Measurements from ENCODE around the gene SPAG16.

SPAG16 gene

DNA sequence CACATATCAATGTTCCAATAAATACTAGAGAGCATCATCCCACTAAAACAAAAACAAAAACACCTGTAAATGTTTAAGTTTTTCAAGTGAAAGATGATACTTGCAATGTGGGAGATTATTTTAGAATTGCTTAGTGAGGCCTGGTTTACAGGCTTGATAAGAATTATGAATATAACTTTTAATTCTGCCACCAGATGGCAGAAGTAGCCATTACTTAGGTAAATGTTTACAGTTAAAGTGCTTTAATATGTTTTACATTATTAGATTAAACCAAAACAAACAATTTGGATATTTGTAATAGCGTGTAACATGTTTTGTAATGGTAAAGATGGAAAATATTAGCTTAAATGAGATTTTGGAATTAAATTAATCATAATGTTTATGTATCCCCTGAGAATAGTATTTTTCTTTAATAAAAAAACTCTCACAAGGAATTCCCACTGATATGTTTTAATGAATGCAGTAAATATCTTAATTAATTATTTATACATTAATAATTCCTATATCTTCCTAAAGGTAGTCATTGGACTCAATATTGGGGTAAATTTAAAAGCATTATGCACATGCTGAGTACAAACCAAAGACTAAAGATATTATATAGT, 522.0 kb downstream of the SPAG16 start:
- DNase-seq (ENCODE audit: low read depth, low spot score): no peak

DNA sequence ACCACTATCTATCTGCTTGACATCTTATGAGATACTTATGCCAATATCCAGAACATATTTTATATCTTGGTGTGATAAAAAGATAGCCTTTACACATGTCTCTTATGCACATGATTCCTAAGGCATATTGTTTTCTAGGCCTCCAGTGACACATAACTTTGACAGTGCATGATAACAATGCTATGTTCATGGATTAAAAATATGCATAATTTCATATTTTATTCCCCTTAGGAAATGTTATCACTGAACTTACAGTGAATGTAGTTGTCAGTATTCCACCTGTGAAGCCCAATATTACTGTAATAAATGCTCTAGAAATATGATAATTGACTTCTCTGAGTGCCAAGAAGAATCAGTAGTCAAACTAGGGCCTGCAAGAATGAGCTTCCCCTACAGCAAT, 532.3 kb downstream of the SPAG16 start:
- DNase-seq (ENCODE audit: low read depth, low spot score): no peak

- DNase-seq (ENCODE audit: low read depth, low spot score): no peak
These were observed 534.2 kb downstream of the SPAG16 start for GRCh38 chr2:213818436-213818835.

GRCh38 chr2:213834331-213834730, 550.1 kb downstream of the SPAG16 start:
- no peak for DNase-seq (ENCODE audit: low read depth, low spot score)

- DNase-seq (ENCODE audit: low read depth, low spot score): no peak
These were observed 550.5 kb downstream of the SPAG16 start for GRCh38 chr2:213834746-213835145.

DNA sequence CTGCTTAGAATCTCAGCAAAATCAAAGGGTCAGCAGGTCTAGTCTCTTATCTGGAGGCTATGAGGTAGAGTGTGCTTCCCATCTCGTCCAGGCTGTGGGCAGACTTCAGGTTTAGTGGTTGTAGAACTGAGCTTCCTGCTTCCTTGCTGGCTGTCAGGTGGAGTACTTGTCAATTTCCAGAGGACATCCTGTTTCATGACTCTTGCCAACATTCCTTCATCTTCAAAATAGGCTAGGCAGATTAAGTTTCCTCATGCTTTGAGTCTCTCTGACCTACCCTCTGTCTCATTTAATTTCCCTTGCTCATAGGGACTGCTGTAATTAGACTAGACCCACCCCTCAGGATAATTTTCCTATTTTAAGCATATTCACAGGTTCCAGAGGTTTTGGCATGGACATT, 562.6 kb downstream of the SPAG16 start:
- DNase-seq (ENCODE audit: low read depth, low spot score): no peak

GRCh38 chr2:213847316-213847715, 563.1 kb downstream of the SPAG16 start:
- DNase-seq (ENCODE audit: low read depth, low spot score): no peak

DNA sequence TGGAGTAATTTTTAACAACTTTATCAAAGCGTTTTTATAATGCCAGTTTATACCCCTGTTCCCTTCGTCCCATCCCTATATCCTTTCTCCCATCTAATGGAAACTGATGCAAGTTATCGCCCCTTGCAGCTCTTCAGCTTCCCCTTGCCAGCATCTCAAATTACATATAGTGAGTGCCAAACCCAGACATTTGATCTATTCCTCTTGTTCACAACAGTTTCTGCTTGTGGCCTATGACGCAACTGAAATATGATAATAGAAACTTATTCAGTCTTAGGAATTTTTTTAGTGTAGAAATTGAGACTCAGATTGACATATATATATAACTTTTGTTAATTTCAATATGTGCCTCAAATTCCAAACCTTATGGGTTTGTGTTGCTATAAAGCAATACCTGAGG, 564.4 kb downstream of the SPAG16 start:
- DNase-seq (ENCODE audit: low read depth, low spot score): no peak

- DNase-seq (ENCODE audit: low read depth, low spot score): no peak
These were observed 577.4 kb downstream of the SPAG16 start for GRCh38 chr2:213861638-213862037.

DNA sequence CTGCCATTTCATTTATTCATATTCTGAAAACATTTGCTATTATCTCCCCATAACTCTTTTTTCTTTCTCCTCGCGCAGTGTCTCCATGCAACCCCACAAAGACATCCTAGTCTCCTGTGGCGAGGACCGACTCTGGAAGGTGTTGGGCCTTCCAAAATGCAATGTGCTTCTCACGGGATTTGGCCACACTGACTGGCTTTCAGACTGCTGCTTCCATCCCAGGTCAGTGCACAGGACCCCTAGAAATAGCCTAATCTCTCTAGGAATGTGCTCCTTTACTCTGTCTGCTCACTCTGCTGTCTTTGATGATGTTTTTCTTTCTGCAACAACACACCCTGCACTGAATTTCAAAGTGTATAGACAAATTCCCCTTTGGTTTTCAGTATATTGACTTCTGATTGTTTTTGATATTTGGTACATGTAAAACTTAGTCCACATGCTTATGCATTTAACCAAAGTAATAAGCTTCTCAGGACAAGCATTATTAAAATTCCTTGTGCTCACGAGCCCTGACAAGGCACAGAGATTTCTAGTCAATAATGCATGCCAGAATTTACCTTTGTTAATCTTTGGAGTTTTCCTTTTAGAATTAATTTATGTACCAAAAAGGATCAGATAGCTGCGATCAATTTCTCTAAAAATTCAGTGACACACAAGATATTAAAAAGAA, 578.3 kb downstream of the SPAG16 start:
- no peak for DNase-seq (ENCODE audit: low read depth, low spot score)

DNA sequence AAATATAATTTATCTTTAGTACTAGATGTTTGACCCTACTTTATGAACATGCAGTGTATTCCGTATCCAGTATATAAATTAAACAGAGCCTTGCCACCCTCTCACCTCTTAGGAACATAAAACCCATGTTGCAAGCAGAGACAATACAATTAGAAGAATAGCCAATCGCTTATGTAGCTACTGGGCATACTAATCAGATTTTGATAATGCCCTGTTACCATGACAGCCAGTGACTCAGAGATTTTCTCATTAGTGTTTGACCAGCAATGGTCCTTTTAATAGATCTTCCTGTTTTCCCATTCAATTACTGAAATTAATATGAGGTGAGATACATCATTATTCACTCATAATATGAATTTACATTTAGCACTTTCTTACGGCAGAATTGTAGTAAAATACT, 579.3 kb downstream of the SPAG16 start:
- DNase-seq (ENCODE audit: low read depth, low spot score): no peak

- no peak for DNase-seq (ENCODE audit: low read depth, low spot score)
These were observed 584.3 kb downstream of the SPAG16 start for GRCh38 chr2:213868526-213868925.

DNA sequence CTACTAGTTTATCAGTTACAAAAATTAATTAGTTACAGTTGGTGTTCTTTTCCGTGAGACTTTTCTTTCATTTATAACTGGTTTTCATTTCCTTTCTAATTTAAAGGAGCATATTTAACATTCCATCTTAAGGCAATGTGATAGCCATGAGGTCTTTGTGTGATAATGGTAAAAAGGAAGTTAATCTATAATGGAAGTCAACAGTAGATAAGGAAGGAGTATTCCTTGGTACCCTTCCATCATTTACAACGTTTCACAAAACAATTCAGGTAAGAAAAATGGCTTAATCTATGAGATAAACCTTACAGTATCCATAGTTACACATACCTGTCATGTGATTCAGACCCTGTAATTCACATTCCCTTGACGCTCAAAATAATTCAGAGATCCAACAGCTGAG, 601.2 kb downstream of the SPAG16 start:
- DNase-seq (ENCODE audit: low read depth, low spot score): no peak

- no peak for DNase-seq (ENCODE audit: low read depth, low spot score)
These were observed 630.2 kb downstream of the SPAG16 start for GRCh38 chr2:213914510-213914909.

DNA sequence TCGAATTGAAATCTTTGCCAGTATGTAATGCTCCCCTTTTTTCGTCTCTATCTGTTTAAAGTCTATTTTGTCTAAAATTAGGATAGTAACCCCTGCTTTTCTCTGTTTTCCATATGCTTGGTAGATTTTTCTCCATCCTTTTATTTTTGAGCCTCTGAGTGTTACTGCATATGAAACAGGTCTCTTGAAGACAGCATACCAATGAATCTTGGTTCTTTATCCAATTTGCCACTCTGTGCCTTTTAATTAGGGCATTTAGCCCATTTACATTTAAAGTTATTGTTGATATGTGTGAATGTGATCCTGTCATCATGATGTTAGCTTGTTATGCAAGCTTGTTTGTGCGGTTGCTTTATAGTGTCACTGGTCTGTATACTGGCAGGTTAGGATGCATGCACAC, 635.8 kb downstream of the SPAG16 start:
- no peak for DNase-seq (ENCODE audit: low read depth, low spot score)

- DNase-seq (ENCODE audit: low read depth, low spot score): no peak
These were observed 639.3 kb downstream of the SPAG16 start for GRCh38 chr2:213923543-213923942.

DNA sequence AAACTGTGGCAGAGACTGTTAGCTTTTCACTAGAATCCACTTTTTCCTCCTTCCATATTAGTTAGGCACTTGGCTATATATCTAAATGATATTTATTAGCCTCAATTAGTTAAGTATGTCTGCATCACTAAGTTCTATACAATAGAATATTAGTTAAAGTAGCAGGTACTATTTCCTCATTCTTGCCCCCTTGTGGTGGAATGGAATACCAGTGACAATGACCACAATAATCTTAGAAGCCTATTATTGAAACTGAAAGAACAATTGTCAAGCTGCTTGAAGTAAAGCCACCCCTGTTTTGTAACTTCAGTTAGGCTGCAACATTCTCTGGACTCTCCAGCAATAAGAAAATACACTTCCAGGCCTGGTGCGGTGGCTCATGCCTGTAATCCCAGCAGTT, 650.3 kb downstream of the SPAG16 start:
- DNase-seq (ENCODE audit: low read depth, low spot score): no peak

GRCh38 chr2:213958086-213958485, 673.8 kb downstream of the SPAG16 start:
- no peak for DNase-seq (ENCODE audit: low read depth, low spot score)

DNA sequence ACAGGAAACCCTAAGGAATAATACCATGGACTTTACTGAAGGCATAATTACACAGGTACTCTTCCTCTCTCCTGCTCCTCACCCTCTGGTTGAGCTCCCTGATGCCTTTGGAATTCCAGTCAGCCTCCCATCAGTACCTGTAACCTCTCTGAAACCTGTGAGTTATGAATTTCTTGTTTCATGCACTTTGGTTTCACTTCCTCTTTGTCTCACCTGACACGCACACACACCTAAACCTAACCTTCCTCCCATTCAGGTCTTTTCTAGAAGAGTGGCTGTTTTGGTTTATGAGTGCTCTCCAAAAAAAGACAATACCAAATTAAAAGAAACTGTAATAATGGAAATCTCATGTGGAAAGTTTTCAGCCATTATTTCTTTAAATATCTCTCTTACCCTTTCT, 675.3 kb downstream of the SPAG16 start:
- no peak for DNase-seq (ENCODE audit: low read depth, low spot score)

DNA sequence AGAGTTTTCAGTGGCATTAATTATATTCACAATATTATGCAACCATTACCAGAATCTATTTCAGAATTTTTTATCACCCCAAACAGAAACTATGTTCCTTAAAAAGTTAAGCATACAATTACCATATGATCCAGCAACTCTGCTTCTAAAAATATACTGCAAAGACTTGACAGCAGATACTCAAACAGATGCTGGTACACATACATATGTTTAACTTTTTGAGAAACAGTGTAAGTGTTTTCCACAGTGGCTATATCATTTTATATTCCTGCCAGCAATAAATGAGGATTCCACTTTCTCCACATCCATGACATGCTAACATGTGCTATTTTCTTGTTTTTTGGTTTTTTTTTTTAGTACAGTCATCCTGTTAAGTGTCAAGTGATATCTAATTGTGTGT, 687.3 kb downstream of the SPAG16 start:
- DNase-seq (ENCODE audit: low read depth, low spot score): no peak

DNA sequence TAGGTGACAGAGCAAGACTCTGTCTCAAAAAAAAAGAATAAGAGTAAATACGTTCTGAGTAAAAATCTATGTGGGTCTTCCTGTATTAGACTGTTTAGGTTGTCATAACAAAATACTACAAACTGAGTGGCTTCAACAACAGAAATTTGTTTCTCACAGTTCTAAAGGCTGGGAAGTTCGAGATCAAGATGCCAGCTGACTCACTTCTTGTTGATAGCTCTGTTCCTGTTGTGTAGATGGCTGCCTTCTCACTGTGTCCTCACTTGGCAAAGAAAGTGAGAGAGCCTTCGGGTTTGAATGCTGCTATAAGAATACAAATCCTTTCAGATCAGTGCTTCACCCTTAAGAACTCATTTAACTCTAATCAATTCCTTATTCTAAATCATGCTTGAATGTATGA, 696.6 kb downstream of the SPAG16 start:
- no peak for DNase-seq (ENCODE audit: low read depth, low spot score)

- DNase-seq (ENCODE audit: low read depth, low spot score): no peak
These were observed 704.9 kb downstream of the SPAG16 start for GRCh38 chr2:213989207-213989606.

DNA sequence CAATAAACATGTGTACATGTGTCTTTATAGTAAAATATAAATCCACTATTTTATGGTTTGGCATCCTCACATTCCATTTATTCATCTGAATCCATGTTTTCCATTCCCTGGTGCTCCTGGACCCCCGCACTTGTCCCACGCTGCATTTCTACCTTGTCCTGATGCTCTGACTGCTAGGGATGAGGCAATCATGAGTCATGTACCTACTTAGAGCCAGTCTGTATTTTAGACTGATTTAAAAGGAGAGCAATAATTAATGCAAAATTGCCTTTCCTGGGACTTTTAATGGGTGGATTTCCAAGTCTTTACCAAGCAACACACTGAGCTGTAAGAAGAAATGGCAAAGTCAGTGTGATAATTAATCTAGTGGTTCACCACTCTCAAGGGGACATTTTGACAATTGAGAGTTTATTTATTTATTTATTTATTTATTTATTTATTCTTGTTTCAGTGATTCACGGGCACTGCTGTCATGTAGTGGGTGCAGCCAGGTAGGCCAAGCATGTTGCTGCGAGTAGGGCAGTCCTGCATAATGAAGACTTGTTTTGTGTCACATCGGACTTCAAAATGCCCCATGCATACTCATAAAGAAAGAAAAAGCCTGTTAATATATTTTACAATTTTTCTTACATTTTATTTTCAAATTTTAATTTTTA, 707.3 kb downstream of the SPAG16 start:
- DNase-seq (ENCODE audit: low read depth, low spot score): no peak

Measured in iPS DF 19.7 (cell line).